Mesenchymal stem cell (in vitro differentiated cells and primary cell): ENCODE data around the gene CAMK2G.
A peak's percentile ranks its signal among the peaks of the same experiment; 100 is the strongest.

Source experiments
- DNase-seq: peaks from one replicate; pipeline ENCODE4 v3.0.0-alpha.2; 2013
- H2AFZ ChIP-seq: one replicate; pipeline ENCODE4 v1.6.1; 2013; ENCODE audit warnings: low read depth, mild to moderate bottlenecking, control low read depth, inconsistent platforms, low read length, moderate library complexity
- H2AK5ac ChIP-seq: 2 replicates; pipeline ENCODE4 v1.6.1; 2013; ENCODE audit warnings: low read length, moderate library complexity, mild to moderate bottlenecking, inconsistent platforms; ENCODE audit not compliant: severe bottlenecking
- H2BK120ac ChIP-seq: one replicate; pipeline ENCODE4 v1.6.1; 2013; ENCODE audit warnings: low read depth, mild to moderate bottlenecking, inconsistent platforms, low read length, moderate library complexity
- H2BK12ac ChIP-seq, 2 experiments: one replicate each; pipeline ENCODE4 v1.6.1; 2013; ENCODE audit warnings: inconsistent platforms in 2 of 2, low read length in 2 of 2, mild to moderate bottlenecking in 2 of 2, moderate library complexity in 2 of 2, control low read depth in 1 of 2
- H2BK15ac ChIP-seq: one replicate; pipeline ENCODE4 v1.6.1; 2013; ENCODE audit warnings: mild to moderate bottlenecking, low read depth, inconsistent platforms; ENCODE audit not compliant: poor library complexity, severe bottlenecking
- H2BK5ac ChIP-seq: 2 replicates; pipeline ENCODE4 v1.6.1; 2013; ENCODE audit warnings: low read depth, mild to moderate bottlenecking, low read length, control low read depth, inconsistent platforms; ENCODE audit not compliant: poor library complexity, severe bottlenecking
- H3K14ac ChIP-seq, 2 experiments: one replicate each; pipeline ENCODE4 v1.6.1; 2013; ENCODE audit warnings: inconsistent platforms in 2 of 2, low read length in 2 of 2, control low read depth in 1 of 2, mild to moderate bottlenecking in 1 of 2, moderate library complexity in 1 of 2
- H3K18ac ChIP-seq, 2 experiments: one replicate each; pipeline ENCODE4 v1.6.1; 2013; ENCODE audit warnings: inconsistent platforms in 2 of 2, low read length in 2 of 2, control low read depth in 1 of 2, low read depth in 1 of 2, mild to moderate bottlenecking in 1 of 2
- H3K23ac ChIP-seq, 2 experiments: one replicate each; pipeline ENCODE4 v1.6.1; 2013; ENCODE audit warnings: inconsistent platforms in 2 of 2, low read length in 2 of 2, mild to moderate bottlenecking in 2 of 2, moderate library complexity in 2 of 2, control low read depth in 1 of 2
- H3K27ac ChIP-seq: 2 replicates; pipeline ENCODE4 v1.5.1; 2013; ENCODE audit warnings: mild to moderate bottlenecking, moderate library complexity, low read length, control low read depth, inconsistent platforms; ENCODE audit not compliant: poor library complexity, severe bottlenecking
- H3K27me3 ChIP-seq, 2 experiments: 2 replicates each; pipeline versions ENCODE4 v1.6.1 to v1.7.0; 2013; ENCODE audit warnings: low read length in 2 of 2, mild to moderate bottlenecking in 2 of 2, moderate library complexity in 2 of 2, control low read depth in 1 of 2, inconsistent platforms in 1 of 2; ENCODE audit not compliant: control insufficient read depth in 1 of 2, insufficient read depth in 1 of 2
- H3K36me3 ChIP-seq, 2 experiments: 2 replicates each; pipeline versions ENCODE4 v1.6.1 to v1.7.0; 2013; ENCODE audit warnings: low read length in 2 of 2, control low read depth in 1 of 2, inconsistent platforms in 1 of 2, low read depth in 1 of 2, mild to moderate bottlenecking in 1 of 2; ENCODE audit not compliant: insufficient read depth in 2 of 2, control insufficient read depth in 1 of 2
- H3K4ac ChIP-seq, 2 experiments: one replicate each; pipeline ENCODE4 v1.6.1; 2013; ENCODE audit warnings: inconsistent platforms in 2 of 2, low read length in 2 of 2, mild to moderate bottlenecking in 2 of 2, moderate library complexity in 2 of 2, control low read depth in 1 of 2, low read depth in 1 of 2
- H3K4me1 ChIP-seq: 2 replicates; pipeline ENCODE4 v1.6.1; 2013; ENCODE audit warnings: low read depth, low read length, control low read depth; ENCODE audit not compliant: control insufficient read depth, insufficient read depth
- H3K4me2 ChIP-seq: 2 replicates; pipeline ENCODE4 v1.6.1; 2013; ENCODE audit warnings: low read length, mild to moderate bottlenecking, inconsistent platforms; ENCODE audit not compliant: poor library complexity, severe bottlenecking
- H3K4me3 ChIP-seq, 2 experiments: 2 replicates each; pipeline versions ENCODE4 v1.5.1 to v1.7.0; 2013; ENCODE audit warnings: low read length in 2 of 2, mild to moderate bottlenecking in 2 of 2, control low read depth in 1 of 2, low read depth in 1 of 2; ENCODE audit not compliant: insufficient read depth in 1 of 2
- H3K79me1 ChIP-seq: replicated peaks from 2 replicates; pipeline ENCODE4 v1.6.1; 2013; ENCODE audit warnings: mild to moderate bottlenecking, control low read depth, low read length, inconsistent platforms; ENCODE audit not compliant: poor library complexity, severe bottlenecking
- H3K9ac ChIP-seq: 2 replicates; pipeline ENCODE4 v1.7.0; 2013; ENCODE audit warnings: mild to moderate bottlenecking, low read length, moderate library complexity
- H3K9me3 ChIP-seq: 2 replicates; pipeline ENCODE4 v1.7.0; 2013; ENCODE audit warnings: mild to moderate bottlenecking, low read length; ENCODE audit not compliant: control insufficient read depth
- H4K8ac ChIP-seq: one replicate; pipeline ENCODE4 v1.6.1; 2013; ENCODE audit warnings: inconsistent platforms, mild to moderate bottlenecking, low read length, moderate library complexity
- H4K91ac ChIP-seq: one replicate; pipeline ENCODE4 v1.6.1; 2013; ENCODE audit warnings: mild to moderate bottlenecking, low read length, inconsistent platforms
- WGBS: methylation state at CpG from one replicate; pipeline ENCODE4 v1.1.7; 2013; ENCODE audit warnings: mixed read lengths; 5-methylcytosine and 5-hydroxymethylcytosine counted together

The CAMK2G gene

DNA sequence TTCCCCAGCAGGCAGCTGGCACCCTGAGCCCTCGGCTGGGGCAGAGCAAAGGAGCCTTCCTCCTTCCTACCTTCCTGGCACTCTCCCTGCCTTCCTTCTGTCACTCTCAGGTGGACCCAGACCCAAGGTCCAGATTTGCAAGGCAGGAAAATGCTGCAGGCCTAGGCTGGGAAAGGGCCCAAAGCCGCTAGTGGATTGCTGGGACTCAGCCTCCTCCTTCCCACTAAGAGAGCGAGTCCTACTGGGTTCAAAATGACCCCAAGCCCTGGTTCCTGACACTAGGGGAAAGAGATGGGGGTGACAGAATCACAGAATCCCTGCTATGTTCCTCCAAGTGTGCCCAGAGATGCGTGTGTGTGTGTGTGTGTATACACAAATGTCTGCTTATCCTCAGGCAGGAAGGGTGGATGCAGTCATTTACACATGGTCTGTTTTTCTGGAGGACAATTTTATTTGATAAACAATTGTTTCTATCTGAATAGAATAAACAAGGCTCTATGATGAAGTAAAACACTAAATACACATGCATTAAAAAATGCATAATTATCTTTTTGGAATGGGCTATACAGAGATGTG is 35.3 kb upstream of the CAMK2G start:
- H3K36me3 ChIP-seq, result peaks cover 22 to 29% of the 10 kb centered on the region in 2 experiments
- H2BK15ac ChIP-seq, result peak overlapping the region; percentile 44
- peak overlapping the region; percentile 61 to 66 for H3K23ac ChIP-seq
- H2AFZ ChIP-seq, result no peak overlapping the region
- peak overlapping the region; percentile 2 for H3K4me2 ChIP-seq
- H3K9me3 ChIP-seq, result no peaks in the 10 kb centered on the region
- H2AK5ac ChIP-seq, result peak overlapping the region; percentile 95
- H3K4me1 ChIP-seq, result peaks cover 48% of the 10 kb centered on the region
- peak; percentile 80 for DNase-seq
- peak overlapping the region in 1 of 2 experiments; percentile 97 for H3K14ac ChIP-seq
- H3K79me1 ChIP-seq, result no peaks in the 10 kb centered on the region
- peak overlapping the region; percentile 99 for H2BK120ac ChIP-seq
- H2BK12ac ChIP-seq, result peak overlapping the region; percentile 90 to 99
- peak overlapping the region in 1 of 2 experiments; percentile 90 for H3K4me3 ChIP-seq
- peak overlapping the region; percentile 99 for H4K8ac ChIP-seq
- peak overlapping the region; percentile 93 for H3K27ac ChIP-seq
- 21% methylated on average over 4 of the region's 4 CpGs for WGBS
- H3K4ac ChIP-seq, result peak overlapping the region; percentile 89 to 99
- peak overlapping the region; percentile 89 for H3K9ac ChIP-seq
- H2BK5ac ChIP-seq, result peak overlapping the region; percentile 71
- H3K27me3 ChIP-seq, result no peaks in the 10 kb centered on the region
- peak overlapping the region; percentile 94 for H4K91ac ChIP-seq
- peak overlapping the region; percentile 96 for H3K18ac ChIP-seq

- Histone ChIP-seq H2AK5ac (peak overlapping the region; percentile 95), H3K9me3 (no peaks in the 10 kb centered on the region), H3K27me3 (no peaks in the 10 kb centered on the region), H2BK12ac (peak overlapping the region; percentile 90 to 99), H2AFZ (no peak overlapping the region), H3K4me1 (peaks cover 43% of the 10 kb centered on the region), H4K91ac (peak overlapping the region; percentile 94), H3K9ac (peak overlapping the region; percentile 89), H3K36me3 (peaks cover 16 to 22% of the 10 kb centered on the region in 2 experiments), H2BK120ac (peak overlapping the region; percentile 99), H3K4ac (peak overlapping the region; percentile 89 to 99), H2BK15ac (peak overlapping the region; percentile 44), H3K23ac (peak overlapping the region in 1 of 2 experiments; percentile 66), H2BK5ac (peak overlapping the region; percentile 71), H3K14ac (peak overlapping the region in 1 of 2 experiments; percentile 97), H3K27ac (peak overlapping the region; percentile 93), H3K79me1 (no peaks in the 10 kb centered on the region), H4K8ac (peak overlapping the region; percentile 99), H3K4me3 (peak overlapping the region in 1 of 2 experiments; percentile 90), H3K4me2 (peak overlapping the region; percentile 20), H3K18ac (peak overlapping the region; percentile 96)
- 0% methylated on average over 9 of the region's 10 CpGs for WGBS
- DNase-seq, result peak; percentile 100
These were observed 34.6 kb upstream of the CAMK2G start for GRCh38 chr10:73908853-73909539.

DNA sequence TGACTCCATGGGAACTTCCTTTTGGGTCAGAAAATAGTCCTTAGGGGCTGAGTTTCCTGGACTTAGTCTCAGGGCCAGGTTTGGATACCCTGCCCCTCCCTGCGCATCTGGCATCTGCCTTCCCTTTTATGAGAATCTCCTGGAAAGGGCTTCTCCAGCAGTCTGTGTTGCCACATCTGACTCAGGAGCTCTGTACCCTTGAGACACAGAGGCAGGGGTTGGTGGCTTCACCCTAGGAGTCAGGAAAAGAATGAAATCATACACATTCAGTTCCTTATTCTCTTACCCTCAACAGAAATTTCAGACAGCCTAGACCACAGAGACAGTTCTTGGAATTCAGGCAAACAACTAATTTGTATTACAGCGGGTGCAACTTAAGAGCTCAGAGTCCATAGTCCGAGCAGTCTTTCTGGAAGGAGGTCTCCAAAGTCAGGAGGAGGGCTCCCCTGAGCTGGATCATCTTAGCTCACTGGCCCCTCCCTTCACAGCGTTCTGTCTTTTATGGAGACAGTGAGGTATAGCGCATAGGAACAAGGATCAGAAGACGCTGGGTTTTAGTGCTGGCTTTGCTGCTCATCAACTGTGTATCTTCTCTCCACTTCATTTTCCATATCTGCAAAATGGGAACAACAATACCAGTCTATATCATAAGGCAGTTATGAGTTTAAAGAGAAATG is 33.6 kb upstream of the CAMK2G start:
- Histone ChIP-seq H3K4me3 (peak overlapping the region in 1 of 2 experiments; percentile 11), H2AFZ (no peak overlapping the region), H3K14ac (no peak overlapping the region), H3K4me1 (peaks cover 33% of the 10 kb centered on the region), H2BK12ac (peak overlapping the region; percentile 98 to 99), H3K23ac (no peak overlapping the region), H2BK5ac (peak overlapping the region; percentile 85), H3K27me3 (no peaks in the 10 kb centered on the region), H2BK120ac (peak overlapping the region; percentile 91), H3K18ac (peak overlapping the region; percentile 91 to 95), H3K36me3 (peaks cover 5 to 12% of the 10 kb centered on the region in 2 experiments), H3K9me3 (no peaks in the 10 kb centered on the region), H3K4ac (peak overlapping the region; percentile 62 to 99), H4K91ac (peak overlapping the region; percentile 36), H2AK5ac (peak overlapping the region; percentile 5), H2BK15ac (no peak overlapping the region), H4K8ac (peak overlapping the region; percentile 79), H3K79me1 (no peaks in the 10 kb centered on the region), H3K27ac (peak overlapping the region; percentile 90), H3K9ac (peak overlapping the region; percentile 83), H3K4me2 (no peak overlapping the region)
- DNase-seq, result peak; percentile 91
- 49% methylated on average over 4 of the region's 6 CpGs for WGBS
